ENCODE results near the gene RPTOR.

DNA sequence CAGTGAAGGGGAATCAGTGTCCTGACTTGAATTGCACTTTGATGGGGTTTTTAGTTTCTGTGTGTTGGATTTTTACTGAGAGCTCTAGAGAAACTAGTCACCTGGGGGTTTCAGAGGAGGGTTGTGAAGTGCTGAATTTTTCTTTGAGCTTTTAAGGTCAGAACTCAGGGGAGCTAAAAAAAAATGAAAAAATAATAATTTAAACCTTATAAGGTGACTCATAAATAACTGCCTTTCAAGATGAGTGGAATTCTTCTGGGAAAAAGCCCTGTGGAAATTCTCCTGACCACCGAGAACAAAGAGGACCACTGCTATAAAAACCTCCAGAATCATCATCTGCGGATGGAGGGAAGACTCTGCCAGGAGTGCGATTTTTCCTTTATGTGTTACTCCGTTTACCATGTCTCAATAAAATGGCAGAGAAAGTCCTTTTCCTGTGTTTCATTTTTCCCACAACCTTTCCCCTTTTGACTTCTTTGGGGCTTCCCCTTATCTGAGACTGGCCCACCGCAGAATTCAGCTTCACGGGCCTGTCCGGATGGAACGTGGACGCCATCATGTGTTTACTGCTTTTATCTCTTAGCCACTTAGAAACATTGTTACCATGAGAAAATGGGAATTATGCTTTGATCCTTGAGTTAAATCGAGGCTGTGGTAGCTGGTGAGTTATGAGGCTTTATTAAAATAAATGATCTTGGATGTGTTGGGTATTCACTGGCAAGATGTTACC lies 39.7 kb downstream of the RPTOR start:
- TF ChIP-seq CTCF (conservative IDR thresholded peaks at IDR 0.05; ENCODE audit: low read length) (no peak), EZH2phosphoT487 (IDR thresholded peaks at IDR 0.05; ENCODE audit: borderline replicate concordance, low read depth, low read length) (no peak)

Data from OCI-LY7 (cell line).